GM12873 (cell line): ENCODE results near the gene SSH2.

Experiments used
- CTCF ChIP-seq: IDR thresholded peaks from 2 replicates; pipeline ENCODE4 v1.5.1; 2012; ENCODE audit warnings: low read depth, mild to moderate bottlenecking, moderate library complexity, low read length, control low read depth; ENCODE audit not compliant: insufficient read depth; ENCODE audit errors: missing control alignments

The SSH2 gene

GRCh38 chr17:29924786-29925185 is 5.2 kb downstream of the SSH2 start:
- no peak for TF ChIP-seq CTCF

GRCh38 chr17:29918922-29919856 is 10.8 kb downstream of the SSH2 start:
- TF ChIP-seq CTCF, result no peak

- no peak for TF ChIP-seq CTCF
Measured at GRCh38 chr17:29918016-29918415, 12.0 kb downstream of the SSH2 start.

GRCh38 chr17:29914819-29915537 is 15.1 kb downstream of the SSH2 start:
- TF ChIP-seq CTCF, result no peak

GRCh38 chr17:29911641-29912177 is 18.3 kb downstream of the SSH2 start:
- no peak for TF ChIP-seq CTCF

GRCh38 chr17:29909236-29910003 is 20.6 kb downstream of the SSH2 start:
- no peak for TF ChIP-seq CTCF
